Measurements from ENCODE around the gene AMFR.

The AMFR gene

DNA sequence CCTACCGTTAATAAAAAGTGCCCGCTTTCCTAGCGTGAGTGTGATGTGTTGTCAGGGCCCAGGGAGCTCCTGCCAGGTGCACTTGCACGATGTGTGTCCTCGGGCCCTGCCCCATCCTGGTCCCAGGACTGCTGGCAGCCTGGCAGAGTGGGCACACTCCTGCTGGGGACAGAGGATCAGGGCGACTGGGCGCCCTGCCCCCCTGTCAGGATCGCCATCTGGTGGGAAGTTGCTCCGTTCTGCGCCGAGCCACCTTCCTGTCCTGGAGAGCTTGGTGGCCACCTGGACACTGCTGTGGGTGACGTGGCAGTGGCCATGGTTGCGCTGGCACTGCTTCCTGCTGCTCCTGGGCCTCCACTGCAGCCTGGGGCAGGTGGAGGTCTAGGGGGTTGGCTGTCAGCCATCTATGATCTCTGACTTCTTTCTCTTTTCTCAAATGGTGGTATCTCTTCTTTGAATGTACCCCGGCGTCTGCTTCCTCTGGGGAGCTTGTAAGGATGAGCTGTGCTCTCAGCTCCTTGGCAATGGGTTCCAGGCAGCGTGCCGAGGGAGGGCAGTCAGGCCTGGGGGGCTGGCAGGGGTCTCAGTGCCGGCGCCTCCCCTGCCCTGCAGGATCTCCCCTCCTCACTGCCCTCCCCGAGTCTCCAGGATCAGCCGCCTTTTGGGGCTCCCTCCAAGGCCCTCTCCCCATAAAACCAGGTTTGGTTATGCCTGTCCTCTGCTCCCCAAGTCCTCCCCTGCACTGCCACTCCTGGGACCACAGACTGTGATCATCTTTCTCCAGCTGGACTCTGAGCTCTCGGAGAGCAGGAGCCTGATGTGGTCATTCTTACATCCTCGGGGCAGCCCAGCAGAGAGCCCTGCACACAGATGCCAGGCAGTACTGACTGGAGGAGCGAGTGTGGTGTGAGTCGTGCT is 76.9 kb downstream of the AMFR start:
- DNase-seq (ENCODE audit: low read depth in 1 of 2, low spot score in 1 of 2) = no peak

- DNase-seq (ENCODE audit: low read depth in 1 of 2, low spot score in 1 of 2) = no peak
These were observed 77.7 kb downstream of the AMFR start for GRCh38 chr16:56347670-56348069.

DNA sequence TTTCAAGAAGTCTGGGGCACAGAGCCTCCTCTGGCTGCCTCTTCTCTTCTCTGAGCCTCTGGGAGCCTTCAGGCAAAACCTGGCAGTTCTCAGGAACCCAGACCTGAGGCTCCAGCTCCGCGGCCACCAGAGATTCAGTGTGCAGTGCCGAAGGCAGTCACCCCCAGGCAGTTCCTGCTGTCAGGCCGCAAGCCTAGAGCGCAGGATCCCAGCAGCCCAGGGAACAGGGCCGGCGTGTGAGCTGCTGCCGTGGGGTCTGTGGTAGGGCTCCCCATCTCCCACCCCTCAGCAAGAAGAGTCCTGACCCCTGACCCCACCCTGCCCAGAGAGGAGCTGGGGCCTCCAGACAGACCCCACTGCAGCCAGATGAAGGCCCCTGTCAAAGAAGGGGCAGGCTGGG is 78.2 kb downstream of the AMFR start:
- DNase-seq (ENCODE audit: low read depth in 1 of 2, low spot score in 1 of 2) = no peak

- DNase-seq (ENCODE audit: low read depth in 1 of 2, low spot score in 1 of 2) = no peak
These were observed 79.0 kb downstream of the AMFR start for GRCh38 chr16:56346131-56346890.

GRCh38 chr16:56345406-56346050 is 79.8 kb downstream of the AMFR start:
- no peak for DNase-seq (ENCODE audit: low read depth in 1 of 2, low spot score in 1 of 2)

GRCh38 chr16:56344518-56345405 is 80.6 kb downstream of the AMFR start:
- DNase-seq (ENCODE audit: low read depth in 1 of 2, low spot score in 1 of 2) = no peak

DNA sequence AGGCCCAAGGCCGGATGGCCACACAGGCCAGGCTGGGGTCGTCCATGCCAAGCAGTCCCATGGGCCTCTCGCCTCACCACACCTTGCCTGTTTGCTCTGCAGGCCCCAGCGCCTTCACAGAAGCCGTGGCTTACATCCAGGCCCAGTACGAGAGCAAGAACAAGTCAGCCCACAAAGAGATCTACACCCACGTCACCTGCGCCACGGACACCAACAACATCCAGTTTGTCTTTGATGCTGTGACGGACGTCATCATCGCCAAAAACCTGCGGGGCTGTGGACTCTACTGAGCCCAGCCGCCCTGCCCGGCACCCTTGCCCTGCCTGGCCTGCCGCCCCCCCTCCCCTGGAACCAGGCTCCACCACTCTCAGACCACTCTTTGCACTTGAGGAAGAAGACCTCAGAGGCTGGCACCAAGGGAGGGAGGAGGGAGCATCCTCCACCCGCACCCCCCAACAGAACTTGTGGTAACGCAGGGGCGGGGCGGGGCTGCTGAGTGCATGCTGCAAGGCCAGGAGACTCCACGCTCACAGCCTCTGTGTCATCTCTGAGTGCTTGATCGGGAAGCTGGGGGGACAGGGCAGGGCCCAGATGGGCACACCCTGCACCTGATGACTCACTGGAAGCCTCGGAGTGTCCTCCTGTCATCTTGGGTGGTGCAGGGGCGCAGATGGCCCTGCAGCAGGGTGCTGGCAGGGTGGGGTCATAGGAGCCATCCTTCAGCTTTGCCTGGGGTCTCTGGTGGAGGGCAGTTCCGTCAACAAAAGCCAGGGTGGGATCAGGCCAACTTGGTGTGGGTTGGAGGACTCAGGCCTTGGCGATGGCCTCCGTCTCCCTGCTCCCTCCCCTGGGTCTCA is 81.5 kb downstream of the AMFR start:
- DNase-seq (ENCODE audit: low read depth in 1 of 2, low spot score in 1 of 2) = no peak

DNA sequence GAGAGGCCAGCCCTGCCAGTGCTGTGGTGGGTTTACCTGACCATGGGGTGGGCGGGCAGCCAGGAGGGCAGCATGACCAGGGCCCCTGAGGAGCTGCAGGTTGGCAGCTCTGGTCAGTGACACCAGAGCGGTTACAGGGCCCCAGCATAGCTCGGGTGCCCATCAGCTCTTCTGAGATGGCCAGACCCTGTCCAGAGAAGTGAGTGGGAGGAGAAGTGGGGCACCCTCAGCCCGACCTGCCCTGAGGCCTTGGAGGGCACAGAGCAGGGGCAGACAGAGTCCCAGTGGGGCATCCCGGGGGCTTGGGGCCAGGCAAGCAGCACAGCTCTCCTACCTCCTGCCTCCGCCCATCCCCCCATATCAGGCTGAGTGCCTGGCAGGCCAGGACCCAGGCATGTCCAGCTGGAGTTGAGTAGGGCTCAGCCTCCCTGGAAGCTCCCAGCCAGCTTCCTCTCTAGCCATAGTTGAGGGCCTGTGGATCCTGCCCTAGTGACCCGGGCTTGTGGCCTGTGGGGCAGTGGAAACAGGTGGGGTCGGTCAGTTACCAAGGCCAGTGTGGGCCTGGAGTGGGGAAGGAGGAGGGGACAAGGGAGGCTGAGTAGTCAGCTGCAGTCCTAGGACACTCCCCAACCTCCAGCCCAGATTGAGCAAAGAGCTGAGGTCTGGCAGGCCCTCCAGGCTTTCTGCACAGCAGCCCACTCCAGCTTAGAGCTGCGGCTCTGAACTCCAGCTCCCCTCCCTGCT is 83.5 kb downstream of the AMFR start:
- DNase-seq (ENCODE audit: low read depth in 1 of 2, low spot score in 1 of 2) = no peak

DNA sequence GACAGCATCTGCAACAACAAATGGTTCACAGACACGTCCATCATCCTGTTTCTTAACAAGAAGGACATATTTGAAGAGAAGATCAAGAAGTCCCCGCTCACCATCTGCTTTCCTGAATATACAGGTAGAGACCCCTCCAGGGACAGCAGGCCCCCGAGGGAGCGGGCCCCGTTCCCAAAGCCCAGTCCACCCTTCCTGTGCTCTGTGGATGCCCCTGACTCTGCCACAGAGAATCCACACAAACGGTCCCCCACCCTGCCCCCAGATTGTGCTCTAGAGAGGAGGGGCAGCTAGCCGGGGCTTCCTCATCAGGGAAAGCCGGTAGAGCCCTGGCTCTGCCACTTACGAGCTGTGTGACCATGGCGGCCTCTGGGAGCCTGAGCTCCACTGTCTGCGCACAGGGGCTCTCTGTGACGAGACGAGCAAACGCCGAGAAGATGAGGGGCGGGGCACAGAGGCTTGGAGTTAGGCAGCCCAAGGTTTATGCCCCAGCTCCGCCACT is 84.4 kb downstream of the AMFR start:
- no peak for DNase-seq (ENCODE audit: low read depth in 1 of 2, low spot score in 1 of 2)

DNA sequence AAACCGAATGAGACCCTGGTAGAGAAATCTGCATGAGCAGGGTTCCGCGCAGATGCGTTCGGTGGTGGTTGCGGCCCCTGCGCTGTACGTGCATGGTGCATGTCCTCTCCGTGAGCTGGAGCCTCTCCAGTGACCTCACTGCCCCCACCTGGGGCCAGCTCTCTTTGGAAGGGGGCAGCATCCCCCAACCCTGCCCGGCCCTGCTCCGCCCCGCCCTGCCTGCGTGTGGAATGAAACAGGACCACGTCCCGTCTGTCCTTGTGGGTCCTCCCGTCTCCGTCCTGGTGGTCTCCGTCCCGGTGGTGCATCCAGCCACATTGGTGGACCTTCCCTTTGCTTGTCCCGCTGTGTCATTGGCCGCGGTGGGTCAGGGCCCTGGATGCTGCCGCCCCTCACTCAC is 84.9 kb downstream of the AMFR start:
- no peak for DNase-seq (ENCODE audit: low read depth in 1 of 2, low spot score in 1 of 2)

DNA sequence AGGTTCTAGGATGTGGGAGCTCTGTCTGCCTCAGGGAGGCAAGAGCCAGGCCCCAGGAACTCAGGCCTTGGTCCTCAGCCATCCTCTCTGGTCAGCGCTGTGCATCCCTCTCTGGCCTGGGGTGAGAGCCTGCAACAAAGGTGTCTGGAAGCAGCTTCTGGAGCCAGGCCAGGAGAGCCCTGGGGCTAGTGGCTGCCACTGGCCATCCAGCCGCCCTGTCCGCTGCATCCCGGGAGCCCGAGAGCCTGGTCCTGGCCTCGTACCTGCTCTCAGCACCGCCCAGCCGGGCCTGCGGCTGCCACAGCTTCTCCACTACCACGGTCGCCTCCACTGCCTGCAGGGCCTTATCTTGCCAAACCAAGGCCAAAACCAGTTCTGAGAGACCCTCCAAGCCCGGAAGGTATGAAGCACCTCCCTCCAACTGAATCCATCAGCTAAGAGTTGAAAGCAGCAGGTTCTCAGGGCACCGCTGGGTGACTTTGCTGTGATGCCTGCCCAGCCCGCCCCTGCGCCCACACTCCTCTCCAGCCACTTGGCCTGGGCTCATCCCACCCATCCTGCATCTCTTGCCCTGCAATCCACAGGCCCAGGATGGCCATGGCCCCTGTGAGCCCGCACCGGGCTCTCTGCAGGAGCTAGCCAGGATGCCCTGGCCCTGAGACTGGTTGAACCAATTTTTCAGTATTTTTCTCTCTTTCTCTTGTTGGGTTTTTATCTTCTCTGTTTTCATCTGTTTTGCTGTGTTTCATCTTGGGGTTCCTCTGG is 85.7 kb downstream of the AMFR start:
- DNase-seq (ENCODE audit: low read depth in 1 of 2, low spot score in 1 of 2) = no peak

DNA sequence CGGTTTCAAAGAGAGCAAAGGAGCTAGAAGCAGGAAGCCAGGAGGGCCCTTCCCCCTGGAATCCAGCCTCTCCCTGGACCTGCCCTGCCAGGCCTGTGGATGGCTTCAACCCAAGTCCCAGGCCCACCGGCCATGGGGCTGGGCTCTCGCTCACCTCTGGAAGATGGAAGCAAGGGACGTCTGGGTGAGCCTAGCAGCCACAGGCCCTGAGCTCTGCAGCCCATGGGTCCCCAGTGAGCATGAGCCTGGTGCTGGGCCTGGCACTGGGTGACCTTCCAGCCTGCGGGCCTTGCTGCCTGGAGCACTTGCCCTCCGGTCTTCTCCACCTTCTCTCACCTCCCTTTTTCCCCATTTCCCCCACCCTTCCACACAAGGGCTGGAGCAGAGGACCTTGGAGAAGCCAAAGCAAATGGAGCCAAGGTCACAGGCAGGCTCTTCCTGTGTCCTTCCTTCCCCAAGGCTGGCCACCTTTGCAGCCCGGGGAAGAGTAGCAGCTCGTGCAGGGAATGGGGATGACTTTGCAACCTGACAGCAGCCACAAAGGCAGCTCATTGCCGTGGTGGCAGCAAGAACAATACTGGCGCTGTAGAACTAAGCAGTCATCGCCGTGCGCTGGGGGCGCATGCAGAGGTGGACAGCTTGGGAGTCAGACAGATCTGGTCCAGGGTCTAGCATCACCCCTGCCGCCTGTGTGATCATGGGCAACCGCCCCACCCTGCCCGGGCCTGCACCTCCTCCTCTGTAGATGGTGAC is 86.6 kb downstream of the AMFR start:
- no peak for DNase-seq (ENCODE audit: low read depth in 1 of 2, low spot score in 1 of 2)

GRCh38 chr16:56337858-56338325 is 87.5 kb downstream of the AMFR start:
- no peak for DNase-seq (ENCODE audit: low read depth in 1 of 2, low spot score in 1 of 2)

- no peak for DNase-seq (ENCODE audit: low read depth in 1 of 2, low spot score in 1 of 2)
These were observed 88.1 kb downstream of the AMFR start for GRCh38 chr16:56337131-56337857.

GRCh38 chr16:56336711-56337110 is 88.6 kb downstream of the AMFR start:
- DNase-seq (ENCODE audit: low read depth in 1 of 2, low spot score in 1 of 2) = no peak

DNA sequence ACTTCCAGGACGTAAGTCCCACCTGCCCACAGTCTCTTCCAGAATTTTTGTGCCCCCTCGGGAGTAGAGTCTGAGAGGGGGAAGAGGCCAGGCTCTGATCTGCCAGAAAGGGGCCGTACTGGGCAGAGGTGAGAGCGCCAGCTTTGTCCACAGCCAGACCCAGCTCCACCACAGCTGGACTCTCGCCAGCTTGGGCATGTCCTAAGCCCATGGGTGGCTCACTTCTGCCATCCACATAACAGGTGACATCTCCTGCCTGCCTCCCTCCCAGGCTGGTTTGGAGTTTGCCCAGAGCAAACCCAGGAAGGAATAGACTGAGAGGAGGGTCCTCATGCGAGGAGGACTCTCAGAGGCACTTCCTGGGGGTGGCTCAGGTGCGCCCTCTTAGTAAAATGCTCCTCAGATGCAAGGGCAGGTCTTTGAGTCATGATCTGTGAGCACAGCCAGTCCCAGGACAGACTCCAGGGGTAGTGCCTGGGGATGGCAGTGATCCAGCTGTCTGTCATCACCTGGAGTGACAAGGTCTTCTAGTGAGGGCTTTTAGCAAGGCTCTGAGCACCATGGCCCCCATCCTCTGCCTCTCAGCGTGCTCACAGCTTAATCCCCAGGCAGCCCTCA is 89.2 kb downstream of the AMFR start:
- no peak for DNase-seq (ENCODE audit: low read depth in 1 of 2, low spot score in 1 of 2)
